Islet precursor cell (in vitro differentiated cells): ENCODE data around the gene SPATA31C2.
"Not testable (repeated sequence)": the region's sequence is repeated elsewhere in the genome, so short reads cannot be mapped to it uniquely, and the experiment has no call there.

Source experiments
- DNase-seq: peaks from one replicate; pipeline ENCODE4 v3.0.0-alpha.2; 2018

SPATA31C2 gene

DNA sequence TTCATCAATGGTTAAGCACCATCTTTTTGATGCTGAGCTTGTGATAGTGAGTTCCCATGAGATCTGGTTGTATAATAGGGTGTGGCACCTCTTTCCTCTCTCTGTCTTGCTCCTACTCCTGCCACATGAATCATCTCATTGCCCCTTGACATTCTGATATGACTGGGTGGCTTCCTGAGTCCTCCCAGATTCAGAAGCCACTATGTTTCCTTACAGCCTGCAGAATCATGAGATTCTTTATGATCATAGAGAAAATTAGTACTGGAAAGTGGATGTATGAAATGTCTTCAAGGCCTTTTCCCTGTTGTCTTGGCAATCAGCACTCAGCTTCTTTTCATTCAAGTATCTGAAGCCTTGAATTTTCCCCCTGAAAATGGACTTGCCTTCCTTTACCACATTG lies 14.9 kb downstream of the SPATA31C2 start:
- DNase-seq, result not testable (repeated sequence)

DNA sequence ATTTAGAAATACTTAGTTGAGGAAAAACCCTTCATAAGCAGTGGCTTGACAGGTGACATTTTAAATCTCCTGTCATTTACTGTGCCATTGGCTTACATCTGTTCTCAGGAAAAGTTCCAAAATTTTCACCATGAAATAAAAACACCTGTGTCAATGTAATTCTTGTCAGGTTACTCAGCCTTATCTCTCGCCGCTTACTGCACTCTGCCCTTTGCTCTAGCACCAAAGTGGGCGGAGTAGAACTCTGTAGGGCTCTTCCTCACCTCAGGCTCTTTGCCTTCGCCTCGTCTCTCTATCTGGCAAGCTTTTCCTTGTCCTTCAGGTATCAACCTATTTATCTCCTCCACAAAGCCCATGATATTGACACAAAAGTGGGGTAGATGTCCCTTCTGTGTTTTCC lies 20.2 kb downstream of the SPATA31C2 start:
- DNase-seq, result not testable (repeated sequence)

DNA sequence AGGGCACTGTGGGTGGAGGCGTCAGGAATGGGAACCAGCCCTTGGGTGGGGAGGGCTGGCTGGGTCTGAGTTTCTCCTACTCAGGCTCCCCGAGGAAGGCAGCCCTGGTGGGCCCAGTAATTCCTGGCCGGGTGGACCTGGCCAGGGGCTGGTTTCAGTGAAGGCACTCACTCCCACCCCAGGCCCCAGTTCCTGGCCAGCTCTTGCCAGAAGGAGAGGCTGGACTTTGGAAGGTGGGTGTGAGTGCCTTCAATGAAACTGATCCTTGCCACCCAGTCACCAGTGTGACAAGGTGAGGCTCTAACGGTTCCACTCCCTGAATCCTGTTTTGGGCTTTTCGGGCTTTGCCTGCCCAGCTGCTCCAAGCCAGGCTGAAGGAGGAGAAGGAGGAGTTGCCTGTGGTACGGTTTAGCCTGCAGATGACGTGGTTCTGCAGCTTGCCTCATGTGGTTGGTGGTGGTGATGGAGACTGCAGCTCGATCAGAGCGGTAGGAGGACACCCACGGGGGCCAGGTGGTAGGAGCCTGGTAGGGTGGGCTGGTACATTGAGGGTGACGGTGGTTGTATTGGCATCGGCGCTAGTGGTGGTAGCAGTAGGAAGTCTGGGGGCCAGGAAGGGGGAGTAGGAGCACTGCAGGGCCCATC lies 23.2 kb downstream of the SPATA31C2 start:
- not testable (repeated sequence) for DNase-seq

DNA sequence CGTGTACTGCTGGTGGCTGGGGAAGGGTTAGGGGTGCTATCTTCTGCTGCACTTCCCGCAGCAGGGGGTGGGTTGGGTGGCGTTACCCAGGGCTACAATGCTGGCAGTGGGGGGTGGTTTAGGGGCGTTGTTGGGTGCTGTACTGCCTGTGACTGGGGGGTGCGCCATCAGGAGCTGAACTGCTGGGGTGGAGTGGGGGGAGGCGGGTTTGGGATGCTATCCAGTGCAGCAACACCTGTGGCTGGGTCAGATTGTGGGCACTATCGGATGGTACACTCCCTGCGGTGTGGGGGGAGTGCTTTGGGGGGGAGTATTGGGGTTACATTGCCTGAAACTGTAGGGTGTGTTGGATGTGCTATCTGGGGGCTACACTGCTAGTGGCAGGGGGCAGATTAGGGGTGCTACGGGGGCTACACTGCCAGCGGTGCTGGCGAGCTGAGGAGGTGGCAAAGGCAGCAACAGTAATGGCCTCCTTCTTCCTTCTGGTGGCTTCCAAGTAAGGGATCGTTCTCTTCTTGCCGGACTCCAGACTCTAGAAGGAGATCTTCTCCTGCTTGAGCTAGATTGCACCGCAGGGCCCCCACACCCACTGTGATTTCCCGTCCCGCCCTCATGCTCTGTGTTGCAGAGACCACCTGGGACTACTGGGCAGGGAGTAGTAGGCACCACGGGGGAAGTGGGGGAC lies 23.9 kb downstream of the SPATA31C2 start:
- DNase-seq, result not testable (repeated sequence)

DNA sequence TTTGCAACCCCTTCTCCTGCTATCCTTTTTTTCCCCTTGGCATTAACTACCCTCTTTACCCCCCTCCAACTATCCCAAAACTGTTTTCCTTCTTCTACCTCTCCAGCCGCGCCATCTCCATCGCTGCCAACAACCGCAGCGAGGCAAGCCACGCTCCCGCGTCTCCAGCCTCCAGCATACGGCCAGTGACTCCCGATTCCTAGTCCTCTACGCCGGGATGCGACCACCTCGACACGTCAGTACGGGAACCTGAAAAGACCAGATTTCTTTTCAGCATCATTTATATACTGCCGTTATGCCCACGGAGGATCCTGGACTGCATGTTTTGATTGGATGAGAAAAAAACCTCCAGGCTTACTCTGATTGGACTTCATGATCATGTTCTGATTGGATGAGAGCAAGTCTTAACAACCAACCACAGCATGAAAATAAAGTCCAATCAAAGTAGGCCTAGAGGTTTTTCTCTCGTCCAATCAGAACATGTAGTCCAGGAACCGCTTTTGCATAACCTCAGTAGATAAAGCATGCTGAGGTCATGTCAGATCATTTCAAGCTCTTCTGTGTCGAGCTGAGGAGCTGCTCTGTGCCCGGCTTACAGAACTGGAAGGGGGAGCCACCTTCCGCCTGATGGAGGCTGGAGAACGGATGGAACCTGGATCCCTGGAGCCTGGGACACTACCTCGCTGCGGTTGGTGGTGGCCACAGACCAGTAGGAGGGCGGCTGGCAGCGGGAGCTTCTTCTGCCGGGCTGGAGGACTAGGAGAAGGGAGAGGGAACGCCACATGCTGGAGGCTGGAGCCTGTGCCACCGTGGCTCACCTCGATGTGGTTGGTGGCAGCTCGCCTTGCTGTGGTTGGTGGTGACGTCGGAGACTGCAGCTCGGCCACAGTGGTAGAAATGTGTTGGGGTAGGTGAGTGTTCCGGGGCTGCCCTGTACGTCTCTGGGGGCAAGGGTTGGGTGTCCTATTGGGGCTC lies 24.8 kb downstream of the SPATA31C2 start:
- not testable (repeated sequence) for DNase-seq

DNA sequence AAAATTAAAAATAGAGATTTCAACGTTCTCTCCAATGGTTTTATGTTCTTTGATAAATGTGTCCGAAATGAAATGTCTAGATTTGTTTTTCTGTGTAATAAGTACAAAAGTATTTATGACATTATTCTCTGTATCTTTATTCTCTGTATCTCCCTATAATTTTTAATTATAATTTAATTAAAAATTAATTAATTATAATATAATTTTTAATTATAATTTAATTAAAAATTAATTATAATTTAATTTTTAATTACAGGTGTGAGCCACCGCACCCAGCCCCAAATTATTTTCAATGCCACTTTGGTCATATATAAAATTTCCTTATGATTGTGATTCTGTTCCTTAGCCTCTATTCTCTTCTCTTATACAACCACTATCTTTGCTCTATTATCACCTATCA lies 28.2 kb downstream of the SPATA31C2 start:
- DNase-seq, result no peak

DNA sequence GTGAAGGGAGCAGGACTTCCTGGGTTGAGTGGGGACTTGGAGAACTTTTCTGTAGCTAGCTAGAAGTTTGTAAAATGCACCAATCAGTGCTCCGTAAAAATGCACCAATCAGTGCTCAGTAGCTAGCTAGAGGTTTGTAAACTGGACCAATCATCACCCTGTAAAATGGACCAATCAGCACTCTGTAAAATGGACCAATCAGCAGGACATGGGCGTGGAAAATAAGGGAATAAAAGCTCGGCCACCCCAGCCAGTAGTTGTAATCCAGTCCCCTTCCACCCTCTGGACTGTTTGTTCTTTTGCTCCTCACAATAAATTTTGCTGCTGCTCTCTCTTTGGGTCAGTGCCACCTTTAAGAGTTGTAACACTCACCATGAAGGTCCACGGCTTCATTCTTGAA lies 29.5 kb downstream of the SPATA31C2 start:
- no peak for DNase-seq

DNA sequence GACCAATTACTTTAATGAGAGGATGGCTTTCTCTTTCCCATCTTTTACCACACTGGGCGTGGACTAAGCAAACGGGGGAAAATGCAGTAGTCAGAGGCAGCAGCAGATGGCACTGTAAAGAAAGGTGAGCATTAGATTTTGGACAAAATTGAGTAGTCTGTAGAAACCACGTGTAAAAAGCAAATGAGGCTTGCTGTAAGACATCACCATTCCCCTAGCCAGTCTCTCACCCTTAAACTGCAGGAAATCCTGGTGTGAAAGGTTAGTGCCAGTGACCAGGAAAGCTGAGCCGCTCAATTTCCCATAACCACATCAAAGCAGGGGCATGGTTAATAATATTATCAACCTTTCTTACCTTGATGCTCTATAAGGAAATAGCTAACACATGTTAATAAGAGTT lies 31.8 kb downstream of the SPATA31C2 start:
- no peak for DNase-seq

DNA sequence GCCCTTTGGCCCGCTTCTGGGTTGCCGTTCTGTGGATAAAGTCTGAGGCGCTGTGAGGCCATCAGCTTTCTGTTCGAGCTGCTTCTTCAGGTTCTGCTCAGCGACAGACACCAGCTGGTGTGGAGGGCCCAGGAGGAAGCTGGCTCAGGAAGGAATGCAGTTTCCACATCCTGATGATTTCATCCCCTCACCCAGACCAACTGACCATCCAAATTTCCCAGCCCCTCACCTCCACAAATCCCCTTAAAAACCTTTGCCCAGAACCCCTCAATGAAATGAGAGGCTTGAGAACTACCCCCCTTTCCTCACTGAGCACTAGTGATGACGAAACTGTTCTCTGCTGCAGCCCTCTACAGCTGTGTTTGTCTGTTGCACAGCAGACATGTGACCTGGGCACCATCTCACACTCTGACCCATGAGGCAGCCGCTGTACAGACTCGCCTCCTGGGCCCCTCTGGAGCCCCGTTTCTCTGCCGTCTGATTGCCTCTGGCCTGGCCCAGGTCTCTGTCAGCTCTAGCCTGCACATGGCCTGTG lies 45.4 kb downstream of the SPATA31C2 start:
- peak; percentile 74 for DNase-seq

DNA sequence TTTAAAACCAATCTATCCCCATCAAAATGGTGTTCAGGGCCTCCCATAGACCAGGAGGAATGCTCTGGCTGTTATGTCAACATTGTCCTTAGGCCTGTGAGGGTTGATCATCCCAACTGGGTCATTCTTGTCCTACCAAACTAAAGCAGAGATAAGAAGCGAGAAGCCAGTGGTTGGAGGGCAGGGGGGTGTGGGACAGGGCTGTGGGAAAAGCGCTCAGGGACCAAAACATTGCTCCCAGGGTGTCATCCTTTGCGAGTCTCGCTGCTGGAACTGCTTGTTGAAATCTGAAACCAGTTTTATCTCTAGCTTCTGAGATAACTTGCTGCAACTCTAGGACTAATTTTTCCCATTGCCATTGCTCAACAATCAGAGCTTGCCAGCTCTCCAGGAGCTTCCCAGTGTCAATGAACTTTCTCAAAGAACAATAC lies 48.1 kb downstream of the SPATA31C2 start:
- DNase-seq, result peak; percentile 73

DNA sequence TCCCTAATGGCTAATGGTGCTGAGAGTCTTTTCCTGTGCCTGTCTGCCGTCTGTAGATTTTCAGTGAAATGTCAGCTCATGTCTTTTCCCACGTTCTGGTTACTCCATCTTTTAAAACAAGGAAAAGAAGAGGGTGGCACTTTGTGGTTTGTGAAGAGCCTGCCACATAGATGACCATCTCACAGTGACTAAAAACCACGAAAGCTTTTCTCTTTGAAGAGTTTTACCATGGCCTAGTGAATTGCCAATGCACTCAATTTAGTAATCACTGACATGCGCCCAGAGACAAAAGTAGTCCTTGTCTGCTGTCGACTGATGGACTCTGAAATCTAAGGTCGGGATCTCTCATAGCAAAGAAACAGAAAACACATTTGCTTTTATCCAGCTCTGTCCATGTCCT lies 50.4 kb downstream of the SPATA31C2 start:
- peak; percentile 90 for DNase-seq

DNA sequence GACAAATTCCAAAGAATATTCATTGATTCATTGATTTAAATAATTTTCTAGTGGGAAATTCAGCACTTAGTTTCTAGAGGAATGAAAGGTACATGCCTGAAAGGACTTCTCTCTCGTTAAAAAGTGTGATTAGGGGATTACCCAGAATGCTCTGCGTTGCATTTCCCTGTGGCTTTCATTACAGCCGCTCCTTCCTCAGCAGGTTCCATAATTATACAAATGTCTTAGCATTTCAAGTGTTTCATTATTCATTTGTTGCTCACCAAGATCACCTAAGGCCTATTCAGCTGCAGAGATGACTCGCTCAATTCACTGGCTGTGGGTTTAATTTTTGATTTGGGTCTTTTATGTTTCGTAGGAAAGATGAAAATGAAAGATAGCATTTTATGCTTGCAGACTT lies 52.8 kb downstream of the SPATA31C2 start:
- no peak for DNase-seq

DNA sequence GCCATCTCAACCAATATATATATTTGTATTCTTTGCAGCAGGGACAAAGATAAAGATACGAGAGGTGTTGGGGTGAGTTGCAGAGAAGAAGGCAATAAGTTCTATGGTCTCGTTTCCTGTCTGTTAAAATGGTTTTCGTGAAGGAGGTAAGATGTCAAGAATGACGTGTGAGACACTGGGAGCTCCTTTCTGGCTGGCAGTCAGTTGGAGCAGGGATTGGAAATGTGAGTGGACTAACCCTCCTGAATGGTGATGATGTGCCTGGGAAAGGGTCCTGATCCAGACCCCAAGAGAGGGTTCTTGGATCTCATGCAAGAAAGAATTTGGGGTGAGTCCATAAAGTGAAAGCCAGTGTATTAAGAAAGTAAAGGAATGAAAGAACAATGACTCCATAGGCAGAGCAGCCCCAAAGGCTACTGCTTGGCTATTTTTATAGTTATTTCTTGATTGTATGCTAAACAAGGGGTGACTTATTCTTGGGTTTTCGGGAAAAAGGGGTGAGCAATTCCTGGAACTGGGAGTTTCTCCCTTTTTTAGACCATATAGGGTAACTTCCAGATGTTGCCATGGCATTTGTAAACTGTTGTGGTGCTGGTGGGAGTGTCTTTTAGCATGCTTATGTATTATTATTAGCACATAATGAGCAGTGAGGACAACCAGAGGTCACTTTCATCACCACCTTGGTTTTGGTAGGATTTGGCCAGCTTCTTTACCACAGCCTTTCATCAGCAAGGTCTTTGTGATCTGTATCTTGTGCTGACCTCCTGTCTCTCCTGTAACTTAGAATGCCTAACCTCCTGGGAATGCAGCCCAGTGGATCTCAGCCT lies 53.7 kb downstream of the SPATA31C2 start:
- DNase-seq, result no peak
